GM18505 (cell line): ENCODE measurements around the gene DNAJC11.
A peak's percentile ranks its signal among the peaks of the same experiment; 100 is the strongest.
"Not testable (repeated sequence)": the region's sequence is repeated elsewhere in the genome, so short reads cannot be mapped to it uniquely, and the experiment has no call there.

Experiments
- ATAC-seq: cut with Tn5 transposase; IDR thresholded peaks from one replicate; pipeline ENCODE4 v1.9.1; 2021; ENCODE audit not compliant: unreplicated experiment
- POLR2A ChIP-seq: IDR thresholded peaks from 4 replicates; pipeline ENCODE4 v1.6.1; 2011; ENCODE audit warnings: borderline replicate concordance; ENCODE audit not compliant: insufficient read depth, insufficient read length; ENCODE audit errors: extremely low read depth

DNAJC11 gene

DNA sequence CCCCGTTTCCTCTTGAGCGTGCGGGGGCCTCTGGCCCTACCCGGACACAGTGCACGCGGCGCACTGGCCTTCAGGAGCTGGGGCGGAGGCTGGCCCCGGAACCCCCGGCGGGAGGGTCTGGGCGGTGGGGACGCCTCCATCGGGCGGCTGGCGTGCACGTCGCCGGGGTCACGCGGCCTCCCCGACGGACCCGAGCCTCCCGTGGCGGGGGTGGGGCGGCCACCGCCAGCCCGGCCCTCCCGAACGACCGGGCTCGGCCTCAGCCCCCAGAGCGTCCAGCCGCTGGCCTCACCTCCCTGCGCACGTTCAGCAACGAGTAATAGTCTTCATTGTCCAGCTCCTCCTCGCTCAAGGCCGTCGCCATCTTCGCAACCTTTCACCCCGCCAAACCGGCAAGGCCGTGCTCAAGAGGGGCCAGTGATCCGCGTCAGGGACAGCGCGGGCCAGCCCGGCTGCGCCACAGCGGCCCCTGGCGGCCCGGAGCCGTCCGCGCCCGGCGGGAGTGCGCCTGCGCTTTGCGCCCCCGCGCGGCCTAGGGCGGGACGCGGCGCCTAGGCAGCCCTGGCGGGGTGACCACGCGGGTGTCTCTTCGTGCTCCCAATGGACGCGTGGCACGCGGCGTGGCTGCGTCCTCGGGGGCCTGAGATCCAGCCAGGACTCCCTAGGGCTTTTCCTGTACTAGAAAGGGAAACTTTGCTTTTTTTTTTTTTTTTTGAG, at the start of gene DNAJC11:
TSS of gene DNAJC11 (minus strand) at position 380 of the 717 bp plus-strand sequence. CDS start at position 364, 16 bp downstream.
- peak; percentile 70 for TF ChIP-seq POLR2A
- peak; percentile 89 for ATAC-seq

GRCh38 chr1:6750490-6750889, 48.9 kb upstream of the DNAJC11 start:
- ATAC-seq, result no peak

GRCh38 chr1:6747674-6748073, 46.1 kb upstream of the DNAJC11 start:
- TF ChIP-seq POLR2A, result no peak
- ATAC-seq, result no peak

More at GRCh38 chr1:6750490-6750889, 48.9 kb upstream of the DNAJC11 start:
- no peak for TF ChIP-seq POLR2A

DNA sequence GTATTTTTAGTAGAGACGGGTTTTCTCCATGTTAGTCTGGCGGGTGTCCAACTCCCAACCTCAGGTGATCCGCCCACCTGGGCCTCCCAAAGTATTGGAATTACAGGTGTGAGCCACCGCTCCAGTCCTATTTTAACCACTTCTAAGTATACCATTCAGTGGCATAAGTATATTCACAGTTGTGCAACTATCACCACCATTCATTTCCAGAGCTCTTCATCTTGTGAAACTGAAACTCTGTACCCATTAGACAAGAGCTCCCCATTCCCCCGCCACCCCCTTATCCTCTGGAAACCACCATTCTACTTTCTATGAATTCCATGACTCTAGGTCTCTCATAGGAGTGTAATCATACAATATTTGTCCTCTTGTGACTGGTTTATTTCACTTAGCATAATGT, 43.5 kb upstream of the DNAJC11 start:
- ATAC-seq, result no peak
- TF ChIP-seq POLR2A, result no peak

GRCh38 chr1:6743189-6744101, 41.8 kb upstream of the DNAJC11 start:
- no peak for TF ChIP-seq POLR2A
- ATAC-seq, result no peak

DNA sequence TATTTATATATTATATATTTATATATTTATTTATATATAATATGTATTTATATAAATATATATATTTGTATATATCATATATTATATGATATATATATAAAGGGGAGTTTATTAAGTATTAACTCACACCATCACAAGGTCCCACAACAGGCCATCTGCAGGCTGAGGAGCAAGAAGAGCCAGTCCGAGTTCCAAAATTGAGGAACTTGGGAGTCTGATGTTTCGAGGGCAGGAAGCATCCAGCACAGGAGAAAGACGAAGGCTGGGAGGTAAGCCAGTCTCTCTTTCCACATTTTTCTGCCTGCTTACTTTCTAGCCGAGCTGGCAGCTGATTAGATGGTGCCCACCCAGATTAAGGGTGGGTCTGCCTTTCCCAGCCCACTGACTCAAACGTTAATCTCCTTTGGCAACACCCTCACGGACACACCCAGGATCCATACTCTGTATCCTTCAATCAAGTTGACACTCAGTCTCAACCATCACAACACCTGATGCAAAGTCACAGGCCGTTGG, 41.1 kb upstream of the DNAJC11 start:
- ATAC-seq, result not testable (repeated sequence)

GRCh38 chr1:6738987-6739676, 37.5 kb upstream of the DNAJC11 start:
- ATAC-seq, result no peak
- no peak for TF ChIP-seq POLR2A

DNA sequence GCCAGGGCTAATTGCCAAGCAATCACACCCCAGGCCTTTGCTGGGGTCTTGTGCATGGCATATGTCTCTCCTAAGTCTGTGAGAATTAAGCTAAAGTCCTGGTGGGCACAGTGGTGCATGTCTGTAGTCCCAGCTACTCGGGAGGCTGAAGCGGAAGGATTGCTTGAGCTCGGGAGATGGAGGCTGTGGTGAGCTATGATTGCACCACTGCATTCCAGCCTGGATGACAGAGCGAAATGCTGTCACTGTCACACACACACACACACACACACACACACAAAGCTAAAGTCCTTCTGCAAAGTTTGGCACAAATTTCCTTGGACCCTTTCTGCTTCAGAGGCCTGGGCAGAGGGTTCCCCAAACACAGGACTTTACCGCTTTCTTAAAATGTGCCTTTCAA, 31.3 kb upstream of the DNAJC11 start:
- TF ChIP-seq POLR2A, result no peak

DNA sequence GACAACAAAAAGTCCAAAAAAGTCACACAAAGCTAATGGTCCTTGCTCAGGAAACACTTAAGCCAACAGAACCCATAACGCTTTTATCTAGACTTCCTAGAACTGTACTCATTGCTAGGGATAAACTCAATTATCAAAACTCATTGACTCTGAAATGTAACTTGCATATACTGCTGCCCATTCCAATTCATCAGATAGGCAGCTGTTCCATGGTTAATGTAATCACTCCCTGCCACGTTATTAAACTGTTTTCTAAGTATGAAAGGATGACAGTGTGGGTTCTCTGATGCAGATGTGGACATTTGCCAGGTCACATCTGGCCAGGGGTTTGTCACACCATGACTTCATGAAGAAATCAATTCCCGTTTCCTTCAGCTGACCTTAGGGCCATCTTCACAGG, 30.3 kb upstream of the DNAJC11 start:
- ATAC-seq, result no peak
- TF ChIP-seq POLR2A, result no peak

More for the DNA sequence above, 31.3 kb upstream of the DNAJC11 start:
- ATAC-seq, result no peak

- no peak for ATAC-seq
- TF ChIP-seq POLR2A, result no peak
Observed at GRCh38 chr1:6730880-6731279, 29.3 kb upstream of the DNAJC11 start.

- no peak for TF ChIP-seq POLR2A
Observed at GRCh38 chr1:6730473-6730872, 28.9 kb upstream of the DNAJC11 start.

DNA sequence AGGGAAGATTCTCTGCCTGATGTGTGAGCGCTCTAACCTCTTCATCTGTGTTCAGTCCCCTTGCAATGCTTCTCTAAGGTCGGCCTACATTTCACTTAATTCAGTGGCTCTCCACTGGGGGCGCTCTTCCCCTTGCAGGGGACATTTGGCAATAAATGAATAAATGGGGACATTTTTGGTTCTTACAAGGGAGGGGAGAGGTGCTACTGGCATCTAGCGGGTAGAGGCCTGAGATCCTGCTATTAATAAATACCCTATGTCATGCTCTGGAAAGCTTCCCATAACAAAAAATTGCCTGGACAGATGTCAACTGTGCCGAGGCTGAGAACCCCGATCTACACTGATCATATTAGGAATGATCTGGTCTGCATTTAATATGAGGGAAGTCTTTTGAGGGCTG, 25.9 kb upstream of the DNAJC11 start:
- no peak for ATAC-seq
- no peak for TF ChIP-seq POLR2A

More at GRCh38 chr1:6730473-6730872, 28.9 kb upstream of the DNAJC11 start:
- no peak for ATAC-seq

- TF ChIP-seq POLR2A, result no peak
- no peak for ATAC-seq
Observed at GRCh38 chr1:6726253-6726652, 24.6 kb upstream of the DNAJC11 start.
